Endometrial microvascular endothelial cells (primary cell): ENCODE measurements around the gene ZFP36L1. TPM values are rescaled to one million over a fixed set of nuclear protein-coding genes. Genes with fewer than 3 reads are reported as not detected.

ENCODE experiments used
- in situ Hi-C: cut with HindIII; loops from 2 replicates; pipeline ENCODE4 v1.10.0; 2017; ENCODE audit warnings: low sequenced_read_pairs, low pct_unique_long_range_greater_than_20kb; ENCODE audit errors: inconsistent ontology term
- total RNA-seq: library from RNA; depleted of rRNA; stranded (reverse); fragments of >200 nt; gene quantifications from one replicate; pipeline ENCODE4 v1.2.3, GENCODE V29; 2015; ENCODE audit errors: inconsistent ontology term

ZFP36L1 gene
- total RNA-seq, 1 donor from 2014 or later, result 126 TPM

GRCh38 chr14:68788996-68789820 is 3.7 kb downstream of the ZFP36L1 start:
- in situ Hi-C loops, result no loop called here

DNA sequence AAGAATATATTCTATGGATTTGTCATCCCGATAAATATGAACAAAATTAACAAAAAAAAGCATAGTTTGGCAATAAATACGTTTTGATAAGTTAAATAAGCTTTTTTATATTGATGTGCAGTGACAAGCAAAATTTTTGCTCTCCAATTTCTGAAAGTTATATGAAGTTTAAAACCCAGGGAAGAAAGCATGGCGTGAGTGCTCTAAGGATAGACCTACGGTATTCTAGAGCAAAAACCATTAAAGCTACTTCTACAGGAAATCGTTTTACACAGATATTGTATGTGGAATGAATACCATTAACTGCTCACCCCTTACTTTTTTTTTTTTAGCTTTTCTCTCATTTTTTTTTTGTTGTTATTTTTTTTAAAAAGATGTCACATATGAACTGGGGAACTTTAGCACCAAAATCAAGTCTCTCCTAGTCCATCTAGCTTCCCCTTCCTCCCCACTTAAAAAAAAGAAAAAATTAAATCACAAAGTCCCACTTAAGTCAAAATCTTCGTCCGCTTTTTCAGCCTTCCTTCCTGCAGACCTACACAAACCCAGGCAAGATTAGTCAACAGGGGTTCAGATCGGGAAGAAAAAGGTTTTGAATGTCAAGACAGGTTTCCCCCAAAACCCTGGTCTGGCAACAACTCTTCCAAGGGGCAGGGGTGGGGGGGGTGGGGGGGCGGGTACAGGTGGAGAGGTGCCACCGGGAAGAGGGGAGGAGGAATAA is 4.4 kb downstream of the ZFP36L1 start:
- in situ Hi-C loops, result no loop called here

DNA sequence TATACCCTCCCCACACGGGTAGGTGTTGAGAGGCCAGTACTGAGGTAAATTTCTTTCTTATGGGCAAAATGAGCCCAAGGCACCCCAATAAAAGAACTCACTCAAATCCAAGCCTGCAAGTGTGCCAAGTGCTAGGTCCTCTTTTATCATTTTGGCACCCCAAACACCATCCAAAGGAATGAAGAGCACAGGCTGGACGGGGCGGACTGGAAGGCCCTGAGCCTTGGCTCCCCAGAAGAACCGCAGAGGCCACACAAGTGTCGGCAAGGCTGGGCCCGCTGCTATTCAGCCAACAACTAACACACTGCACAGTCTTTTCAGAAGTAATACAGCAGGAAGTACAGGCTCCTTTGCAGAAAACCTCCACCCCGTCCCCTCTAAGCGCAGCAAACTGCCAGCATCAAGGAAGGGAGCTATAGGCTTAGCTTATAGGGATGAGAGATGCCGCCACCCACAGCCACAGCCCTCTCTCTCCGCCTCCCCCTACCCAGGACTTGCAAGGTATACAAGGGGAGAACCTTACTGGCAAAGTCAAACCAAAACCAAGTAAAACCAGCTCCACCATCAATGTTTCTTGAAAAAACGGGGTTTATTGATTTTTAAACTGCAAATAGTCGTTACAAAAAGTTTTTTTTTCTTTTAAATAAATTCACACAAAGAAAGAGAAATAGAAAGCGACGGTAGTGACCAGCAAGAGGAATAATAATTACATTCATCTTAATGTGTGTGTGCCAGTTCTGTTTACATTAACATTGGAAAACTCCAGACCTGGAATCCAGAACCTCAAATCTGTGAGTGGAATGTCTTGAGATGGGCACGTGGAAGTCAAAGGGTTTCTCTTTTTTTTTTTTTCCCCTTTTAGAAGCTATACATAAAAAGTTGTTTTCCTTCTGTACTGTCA is 5.5 kb downstream of the ZFP36L1 start:
- in situ Hi-C loops, result no loop called here

GRCh38 chr14:68786491-68787091 is 6.3 kb downstream of the ZFP36L1 start:
- in situ Hi-C loops, result no loop called here

GRCh38 chr14:68785534-68786490 is 7.1 kb downstream of the ZFP36L1 start:
- in situ Hi-C loops, result no loop called here

DNA sequence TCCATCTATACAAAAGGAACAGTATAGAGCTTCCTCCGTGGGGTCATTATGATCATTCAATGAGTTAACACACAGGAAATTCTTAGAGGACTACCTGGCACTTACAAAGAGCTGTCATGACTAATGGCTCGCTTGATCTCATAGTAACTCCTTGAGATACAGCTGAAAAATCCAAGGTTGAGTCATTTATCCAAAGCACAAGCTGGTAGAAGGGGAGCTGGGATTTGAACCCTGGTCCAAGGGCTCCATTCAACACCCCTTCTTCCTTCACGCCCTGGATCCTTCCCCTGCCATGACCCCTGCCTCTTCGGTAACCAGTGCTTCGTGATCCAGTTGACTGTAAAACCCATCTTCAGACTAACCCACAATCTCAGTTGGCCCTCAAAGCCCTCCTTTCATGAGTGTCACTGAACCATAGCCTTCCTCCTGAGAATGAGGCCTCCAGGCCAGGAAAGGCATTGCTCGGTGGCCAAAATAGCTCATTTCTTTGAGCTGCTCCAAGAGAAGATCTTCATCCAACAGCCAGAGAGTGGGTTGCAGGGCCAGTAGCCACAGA is 7.8 kb downstream of the ZFP36L1 start:
- in situ Hi-C loops, result no loop called here

GRCh38 chr14:68784226-68784910 is 8.5 kb downstream of the ZFP36L1 start:
- in situ Hi-C loops, result no loop called here

- in situ Hi-C loops, result no loop called here
Measured at GRCh38 chr14:68783408-68784225, 9.2 kb downstream of the ZFP36L1 start.

DNA sequence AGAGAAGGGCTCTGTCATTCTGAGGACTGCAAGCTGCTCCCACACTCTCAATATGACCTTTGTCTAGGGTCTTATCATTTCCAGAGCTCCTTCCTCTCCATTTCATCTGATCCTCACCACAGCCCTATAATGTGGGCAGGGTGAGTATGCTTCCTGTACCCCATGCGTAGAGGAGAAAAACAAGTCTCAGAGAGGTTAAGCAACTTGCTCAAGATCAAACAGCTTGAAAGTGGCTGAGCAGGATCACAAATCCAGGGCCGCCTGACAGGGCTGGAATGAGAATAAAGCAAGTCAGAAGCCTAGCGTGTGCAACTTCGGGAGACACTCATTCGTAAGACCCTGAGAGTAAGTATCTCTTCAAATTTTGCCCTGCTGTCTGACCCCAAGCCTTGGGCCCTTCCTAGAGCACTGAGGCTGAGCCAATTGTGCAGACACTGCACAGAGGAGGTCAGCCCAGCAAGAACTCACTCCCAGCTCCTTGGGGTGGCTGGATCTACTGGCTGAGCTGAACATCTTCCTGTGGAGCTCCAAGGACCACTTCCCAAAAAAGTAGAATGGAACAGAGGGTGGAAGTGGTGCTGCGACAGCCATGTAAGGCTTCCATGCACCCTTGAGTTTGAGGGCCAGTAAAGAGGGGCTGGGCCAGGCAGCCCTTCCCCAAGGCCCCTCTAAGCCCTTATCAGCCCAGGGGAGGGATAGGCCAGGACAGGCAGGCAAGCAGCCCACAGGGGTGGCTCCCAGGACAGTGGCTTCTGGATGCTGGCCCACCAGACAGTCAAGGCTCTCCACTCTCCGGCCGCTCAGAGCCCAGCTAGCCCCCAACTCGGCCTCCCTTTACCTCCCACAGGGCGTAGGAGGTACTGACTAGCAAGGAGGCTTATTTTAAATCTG is 10.5 kb downstream of the ZFP36L1 start:
- in situ Hi-C loops, result no loop called here

- in situ Hi-C loops, result no loop called here
Measured at GRCh38 chr14:68781161-68782021, 11.5 kb downstream of the ZFP36L1 start.

GRCh38 chr14:68780358-68781160 is 12.3 kb downstream of the ZFP36L1 start:
- in situ Hi-C loops, result no loop called here

DNA sequence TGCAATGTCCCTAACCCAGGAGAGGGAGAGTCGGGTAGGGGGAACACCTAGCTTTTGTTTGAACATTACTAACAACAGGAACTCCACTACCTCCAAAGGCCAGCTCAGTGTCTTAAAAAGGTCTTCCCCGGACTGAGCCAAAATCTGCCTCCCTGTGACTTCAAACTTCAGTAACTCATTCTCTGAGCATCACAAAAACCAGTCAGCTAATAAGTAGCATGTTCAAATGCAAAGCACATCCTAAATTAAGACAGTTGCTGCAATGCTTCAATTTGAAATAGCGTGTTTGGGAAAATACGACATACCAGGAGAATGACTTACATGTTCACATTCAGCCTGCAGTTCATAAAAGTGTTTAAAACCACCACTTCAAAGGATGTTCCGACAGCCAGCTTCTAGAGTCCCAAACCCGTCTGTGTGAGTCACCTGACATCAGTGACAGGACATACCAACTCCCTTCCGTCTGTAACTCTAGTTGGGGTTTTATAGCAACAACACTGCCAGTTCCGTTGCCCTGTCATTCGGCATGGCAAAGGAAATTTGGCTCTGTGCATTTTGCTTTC is 13.0 kb downstream of the ZFP36L1 start:
- in situ Hi-C loops, result no loop called here

GRCh38 chr14:68777644-68778043 is 15.2 kb downstream of the ZFP36L1 start:
- in situ Hi-C loops, result no loop called here
